Right ventricle myocardium inferior (tissue), 1 donor: Measurements from ENCODE around the gene AXIN1. TPM values are rescaled to one million over a fixed set of nuclear protein-coding genes. Genes with fewer than 3 reads are reported as not detected.
"Not testable (repeated sequence)": the region's sequence is repeated elsewhere in the genome, so short reads cannot be mapped to it uniquely, and the experiment has no call there.

Experiments used
- ATAC-seq: fragments of 200-7000 bp; cut with Tn5 transposase; one replicate; pipeline ENCODE4 v1.9.1; 2020; ENCODE audit warnings: mild to moderate bottlenecking, moderate library complexity
- DNase-seq: peaks from one replicate; pipeline ENCODE4 v3.0.0; 2021; ENCODE audit errors: missing footprints
- intact Hi-C: fragments of 100-400 bp; cut with DNase I; formaldehyde crosslinking; loops from one replicate; pipeline ENCODE4 v1.11.0; 2022
- long read RNA-seq: library from polyadenylated mRNA; unstranded; transcript quantifications from one replicate; pipeline ENCODE4 v2.0.0, GENCODE V29; 2021
- total RNA-seq: library from RNA; stranded (reverse); fragmentation: NEBNext Ultra II Directional; extraction: Animal tissue kit (Norgen Biotek cat#: 25700); gene quantifications from one replicate; pipeline ENCODE4 v1.2.1, GENCODE V29; 2021
- donor health status: DM: no; HTN: yes; CAD: no; lungs with severe emphysema.

The AXIN1 gene
- 12.8 TPM for total RNA-seq
- long read RNA-seq, transcript AXIN1-202 (10 exons, 3,324 nt), result major isoform, 13 of 22 reads
- long read RNA-seq, partial matches to known transcripts, result 2 of 22 reads
- long read RNA-seq, other reads (novel, unspliced or antisense), result 3 of 22 reads

GRCh38 chr16:352547-353403 is at the start of gene AXIN1:
Gene AXIN1 (minus strand): TSS chr16:352723. CDS start chr16:347025, 5,698 bp downstream.
- intact Hi-C loops, result loop anchor here (5.0 kb wide), 1 partner anchor 125 kb away; the partner anchor contains the start of gene LUC7L
- peak; percentile 94 for ATAC-seq
- peak; percentile 100 for DNase-seq

GRCh38 chr16:401468-402348 is 49.2 kb upstream of the AXIN1 start, which contains the start of gene DECR2:
Gene DECR2 (plus strand): TSS chr16:401885. CDS start chr16:401964, 79 bp downstream.
- DNase-seq (peak; percentile 99), ATAC-seq (peak; percentile 92)
- intact Hi-C loops, result loop anchor here (2.0 kb wide), 1 partner anchor 23 kb away; the partner anchor contains the start of gene RAB11FIP3

- no peak for ATAC-seq
- intact Hi-C loops, result loop anchor here (2.0 kb wide), 1 partner anchor 25 kb away; the partner anchor contains the start of gene RAB11FIP3
- peak; percentile 43 for DNase-seq
Observed at GRCh38 chr16:400061-400591, 47.6 kb upstream of the AXIN1 start.

DNA sequence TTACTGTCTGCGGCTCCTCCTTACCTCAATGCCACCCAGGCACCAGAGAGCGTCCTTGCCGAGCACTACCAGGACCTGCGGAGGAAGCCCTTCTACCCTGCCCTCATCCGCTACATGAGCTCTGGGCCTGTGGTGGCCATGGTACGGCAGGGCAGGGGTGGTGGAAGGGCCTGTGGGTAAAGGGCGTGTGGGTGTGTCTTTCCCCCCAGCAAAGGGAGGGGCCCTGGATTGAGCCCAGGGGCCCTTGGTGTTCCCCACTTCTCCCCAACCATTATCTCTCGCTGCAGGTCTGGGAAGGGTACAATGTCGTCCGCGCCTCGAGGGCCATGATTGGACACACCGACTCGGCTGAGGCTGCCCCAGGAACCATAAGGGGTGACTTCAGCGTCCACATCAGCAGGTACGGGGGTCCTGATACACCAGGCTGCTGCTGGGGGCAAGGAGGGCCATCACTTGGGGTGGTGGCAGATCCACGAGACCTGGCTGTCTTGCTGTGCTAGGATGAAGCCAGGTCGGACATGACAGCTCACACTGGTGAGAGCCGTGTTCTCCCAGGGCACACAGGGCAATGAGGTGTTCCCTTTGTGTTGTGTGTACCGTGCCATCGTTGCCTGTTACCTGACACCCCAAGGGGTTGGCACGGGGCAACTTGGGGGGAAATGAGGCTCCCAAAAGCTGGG is 47.0 kb upstream of the AXIN1 start:
- intact Hi-C loops, result loop anchor here (2.0 kb wide), 1 partner anchor 25 kb away; the partner anchor contains the start of gene RAB11FIP3
- ATAC-seq, result no peak
- peak; percentile 57 for DNase-seq

GRCh38 chr16:398561-399339 is 46.2 kb upstream of the AXIN1 start:
- intact Hi-C loops, result no loop called here
- ATAC-seq (no peak), DNase-seq (peak; percentile 48)

- DNase-seq, result peak; percentile 76
- intact Hi-C loops, result no loop called here
- ATAC-seq, result peak; percentile 40
Observed at GRCh38 chr16:397736-398332, 45.3 kb upstream of the AXIN1 start.

DNA sequence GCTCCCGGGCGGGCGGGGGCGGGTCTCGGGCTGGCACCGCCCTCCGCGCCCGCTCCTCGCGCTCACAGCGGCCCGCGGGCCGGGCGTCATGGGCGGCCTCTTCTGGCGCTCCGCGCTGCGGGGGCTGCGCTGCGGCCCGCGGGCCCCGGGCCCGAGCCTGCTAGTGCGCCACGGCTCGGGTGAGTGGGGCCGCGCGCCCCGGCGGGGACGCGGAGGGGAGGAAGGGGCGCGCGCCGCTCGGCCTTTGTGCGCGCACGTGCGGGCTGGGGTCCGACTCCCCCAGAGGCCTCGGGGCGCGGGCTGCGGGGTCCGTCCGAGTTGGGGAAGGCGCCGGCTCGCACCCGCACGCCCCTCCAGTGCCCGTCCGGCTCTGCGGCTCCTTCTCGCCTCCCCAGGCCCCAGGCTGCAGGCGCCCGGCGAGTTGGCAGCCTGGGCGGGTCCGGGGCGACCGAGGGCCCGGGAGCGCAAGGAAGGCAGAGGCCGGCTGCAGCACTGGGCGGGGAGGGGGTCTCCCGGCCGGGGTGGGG is 44.7 kb upstream of the AXIN1 start, which contains the start of gene NME4:
Gene NME4 (plus strand): TSS at position 65 of the 527 bp plus-strand sequence. CDS start 24 bp downstream, at position 89.
- peak; percentile 74 for DNase-seq
- intact Hi-C loops, result no loop called here
- no peak for ATAC-seq

- DNase-seq, result peak; percentile 72
- intact Hi-C loops, result no loop called here
- no peak for ATAC-seq
Observed at GRCh38 chr16:396605-397004, 44.1 kb upstream of the AXIN1 start.

GRCh38 chr16:396199-396598 is 43.7 kb upstream of the AXIN1 start:
- intact Hi-C loops, result no loop called here
- ATAC-seq (no peak), DNase-seq (no peak)

GRCh38 chr16:392450-393030 is 40.0 kb upstream of the AXIN1 start:
- no peak for ATAC-seq
- intact Hi-C loops, result no loop called here
- DNase-seq, result peak; percentile 15

DNA sequence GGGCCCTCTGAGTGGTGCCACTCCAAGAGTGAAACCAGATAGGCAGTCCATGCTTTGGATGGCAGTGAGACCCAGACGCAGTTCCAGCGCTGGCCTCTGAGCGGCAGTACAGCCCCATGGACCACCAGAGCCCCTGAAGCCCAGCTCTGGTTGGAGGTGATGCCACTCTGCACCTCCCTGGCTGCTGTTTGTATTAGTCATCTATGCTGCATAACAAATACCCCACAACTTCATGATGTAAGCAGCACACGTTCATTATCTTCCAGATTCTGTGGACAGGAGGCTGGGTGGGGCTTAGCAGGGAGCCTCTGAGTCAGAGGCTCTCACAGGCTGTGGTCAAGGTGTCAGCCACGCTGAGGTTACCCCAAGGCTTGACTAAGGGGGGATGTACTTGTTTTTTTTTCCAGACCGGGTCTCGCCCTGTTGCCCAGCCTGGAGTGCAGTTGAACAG is 39.4 kb upstream of the AXIN1 start:
- DNase-seq (peak; percentile 71), ATAC-seq (peak; percentile 24)
- intact Hi-C loops, result no loop called here

DNA sequence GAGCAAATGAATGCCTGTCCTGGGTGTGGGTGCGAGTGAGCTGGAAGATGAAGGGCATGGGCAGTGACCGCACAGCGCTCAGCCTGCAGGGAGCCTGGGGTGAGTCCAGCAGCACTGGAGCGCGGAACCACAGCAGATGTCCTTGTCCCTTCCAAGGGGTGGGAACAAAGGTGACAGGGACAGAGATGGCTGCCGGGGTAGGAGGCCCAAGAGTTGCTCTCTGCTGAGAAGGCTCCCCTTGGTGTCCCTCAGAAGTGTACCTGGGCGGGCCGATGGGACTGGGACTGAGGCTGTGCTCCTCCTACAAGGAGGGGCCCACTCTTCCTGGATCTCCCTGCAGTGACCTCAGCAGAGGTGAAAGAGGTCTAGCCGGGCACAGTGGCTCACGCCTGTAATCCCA is 36.8 kb upstream of the AXIN1 start:
- peak; percentile 13 for ATAC-seq
- no peak for DNase-seq
- intact Hi-C loops, result no loop called here

DNA sequence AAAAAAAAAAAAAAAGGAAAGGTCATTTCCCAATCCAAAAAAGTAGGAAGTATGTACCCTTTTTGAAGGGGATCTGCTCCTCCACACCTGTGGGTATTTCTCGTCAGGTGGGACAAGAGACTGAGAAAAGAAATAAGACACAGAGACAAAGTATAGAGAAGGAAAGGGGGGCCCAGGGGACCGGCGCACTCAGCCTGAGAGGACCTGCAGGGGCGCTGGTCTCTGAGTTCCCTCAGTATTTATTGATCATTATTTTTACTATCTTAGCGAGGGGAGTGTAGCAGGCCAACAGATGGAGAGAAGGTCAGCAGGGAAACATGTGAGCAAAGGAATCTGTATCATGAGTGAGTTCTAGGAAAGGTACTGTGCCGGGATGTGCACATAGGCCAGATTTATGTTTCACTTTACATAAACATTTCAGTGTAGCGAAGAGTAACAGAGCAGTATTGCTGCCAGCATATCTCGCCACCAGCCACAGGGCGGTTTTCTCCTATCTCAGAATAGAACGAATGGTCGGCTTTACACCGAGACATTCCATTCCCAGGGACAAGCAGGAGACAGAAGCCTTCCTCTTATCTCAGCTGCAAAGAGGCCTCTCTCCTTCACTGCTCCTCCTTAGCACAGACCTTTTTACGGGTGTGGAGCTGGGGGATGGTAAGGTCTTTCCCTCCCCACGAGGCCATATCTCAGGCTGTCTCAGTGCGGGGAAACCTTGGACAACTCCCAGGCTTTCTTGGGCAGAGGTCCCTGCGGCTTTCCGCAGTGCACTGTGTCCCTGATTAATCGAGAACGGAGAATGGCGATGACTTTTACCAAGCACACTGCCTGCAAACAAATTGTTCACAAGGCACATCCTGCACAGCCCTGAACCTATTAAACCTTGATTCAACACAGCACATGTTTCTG is 35.5 kb upstream of the AXIN1 start:
- DNase-seq (peak; percentile 64), ATAC-seq (peak; percentile 38)
- intact Hi-C loops, result not testable (repeated sequence)

DNA sequence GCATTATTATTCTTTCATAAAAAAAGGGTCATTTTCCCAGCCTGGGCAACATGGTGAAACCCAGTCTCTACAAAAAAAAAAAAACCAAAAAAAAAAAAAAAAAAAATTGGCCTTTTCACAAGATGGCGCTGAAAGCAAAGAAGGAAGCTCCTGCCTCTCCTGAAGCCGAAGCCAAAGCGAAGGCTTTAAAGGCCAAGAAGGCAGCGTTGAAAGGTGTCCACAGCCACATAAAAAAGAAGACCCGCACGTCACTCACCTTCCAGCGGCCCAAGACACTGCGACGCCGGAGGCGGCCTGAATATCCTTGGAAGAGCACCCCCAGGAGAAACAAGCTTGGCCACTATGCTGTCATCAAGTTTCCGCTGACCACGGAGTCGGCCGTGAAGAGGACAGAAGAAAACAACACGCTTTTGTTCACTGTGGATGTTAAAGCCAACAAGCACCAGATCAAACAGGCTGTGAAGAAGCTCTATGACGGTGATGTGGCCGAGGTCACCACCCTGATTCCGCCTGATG is 34.2 kb upstream of the AXIN1 start:
- intact Hi-C loops, result no loop called here
- DNase-seq (peak; percentile 60), ATAC-seq (no peak)
